HG03064 (cell line): ENCODE data around the gene TIMM23.
"Not testable (repeated sequence)": the region's sequence is repeated elsewhere in the genome, so short reads cannot be mapped to it uniquely, and the experiment has no call there.

ENCODE experiments used
- ATAC-seq: cut with Tn5 transposase; IDR thresholded peaks from one replicate; pipeline ENCODE4 v1.9.1; 2021; ENCODE audit warnings: low read depth; ENCODE audit not compliant: unreplicated experiment

TIMM23 gene, protein sequence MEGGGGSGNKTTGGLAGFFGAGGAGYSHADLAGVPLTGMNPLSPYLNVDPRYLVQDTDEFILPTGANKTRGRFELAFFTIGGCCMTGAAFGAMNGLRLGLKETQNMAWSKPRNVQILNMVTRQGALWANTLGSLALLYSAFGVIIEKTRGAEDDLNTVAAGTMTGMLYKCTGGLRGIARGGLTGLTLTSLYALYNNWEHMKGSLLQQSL

GRCh38 chr10:45972106-45972812 lies at the start of gene TIMM23:
Gene TIMM23 (plus strand): TSS chr10:45972489. CDS start chr10:45972625, 136 bp downstream.
- peak; percentile 75 for ATAC-seq

DNA sequence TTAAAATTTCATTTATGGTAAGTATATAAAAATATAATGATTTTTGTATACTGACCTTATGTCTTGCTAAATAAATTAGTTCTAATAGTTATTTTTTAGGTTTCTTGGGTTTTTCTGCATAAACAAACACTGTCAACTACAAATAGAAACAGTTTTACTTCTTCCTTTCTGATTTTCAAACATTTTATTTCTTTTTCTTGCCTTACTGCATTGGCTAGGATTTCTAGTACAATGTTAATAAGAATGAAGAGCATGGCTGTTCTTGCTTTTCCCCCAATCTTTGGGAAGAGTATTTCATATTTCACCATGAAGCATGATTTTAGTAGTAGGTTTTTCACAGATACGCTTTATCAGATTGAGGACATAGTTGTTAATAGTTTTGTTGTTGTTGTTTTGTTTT lies 45.5 kb upstream of the TIMM23 start:
- not testable (repeated sequence) for ATAC-seq

- ATAC-seq: not testable (repeated sequence)
These were observed 41.0 kb upstream of the TIMM23 start for GRCh38 chr10:45931305-45931704.

DNA sequence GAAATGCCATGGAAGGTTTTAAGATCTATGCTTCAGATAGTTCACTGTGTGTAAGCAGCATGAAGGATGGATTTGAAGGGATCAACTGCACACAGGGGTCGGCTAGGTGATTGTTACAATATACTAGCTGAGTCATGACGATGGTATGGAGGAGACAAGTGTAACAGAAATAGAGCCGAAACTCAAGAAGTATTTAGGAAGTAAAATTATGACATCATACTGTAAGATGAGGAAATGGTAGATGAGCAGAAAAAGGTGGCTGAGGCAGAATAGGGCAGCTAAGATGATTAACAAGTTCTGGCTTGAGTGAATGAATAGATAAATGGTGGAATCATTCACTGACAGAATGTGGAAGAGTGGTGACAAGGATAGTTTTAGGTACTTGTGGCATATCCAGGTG lies 37.5 kb upstream of the TIMM23 start:
- not testable (repeated sequence) for ATAC-seq

- ATAC-seq: not testable (repeated sequence)
These were observed 33.1 kb upstream of the TIMM23 start for GRCh38 chr10:45939176-45939697.

DNA sequence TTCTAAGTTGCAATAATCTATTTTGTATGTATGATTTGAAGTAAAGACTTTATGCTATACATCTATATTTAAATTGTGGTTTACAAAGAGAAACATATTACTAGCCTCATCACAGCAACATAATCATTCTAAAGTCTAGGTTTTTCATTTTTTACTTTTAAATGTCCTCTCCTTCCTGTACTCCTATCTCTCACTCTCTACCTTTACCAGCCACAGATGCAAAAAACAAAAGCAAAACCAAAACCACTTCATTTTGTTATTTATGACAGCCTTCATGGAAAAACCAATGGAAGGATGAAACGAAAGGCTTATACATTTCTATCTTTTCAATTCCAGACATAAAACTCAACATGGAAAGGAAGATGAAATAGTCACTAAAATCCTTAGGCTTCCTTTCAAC lies 31.1 kb upstream of the TIMM23 start:
- ATAC-seq: not testable (repeated sequence)

DNA sequence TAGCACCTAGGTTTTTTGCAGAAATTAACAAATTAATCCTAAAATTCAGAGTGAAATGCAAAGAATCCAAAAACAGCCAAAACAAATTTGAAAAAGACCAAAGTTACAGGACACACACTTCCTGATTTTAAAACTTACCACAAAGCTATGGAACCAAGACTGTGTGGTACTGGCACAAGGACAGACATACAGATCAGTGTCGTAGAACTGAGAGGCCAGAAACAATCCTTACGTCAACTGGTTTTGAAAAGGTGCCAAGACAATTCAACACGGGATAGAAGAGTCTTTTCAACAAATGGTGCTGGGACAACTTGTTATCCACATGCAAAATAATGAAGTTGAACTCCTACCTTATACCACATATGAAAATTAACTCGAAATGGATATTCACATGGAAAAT lies 26.8 kb upstream of the TIMM23 start:
- ATAC-seq: not testable (repeated sequence)

DNA sequence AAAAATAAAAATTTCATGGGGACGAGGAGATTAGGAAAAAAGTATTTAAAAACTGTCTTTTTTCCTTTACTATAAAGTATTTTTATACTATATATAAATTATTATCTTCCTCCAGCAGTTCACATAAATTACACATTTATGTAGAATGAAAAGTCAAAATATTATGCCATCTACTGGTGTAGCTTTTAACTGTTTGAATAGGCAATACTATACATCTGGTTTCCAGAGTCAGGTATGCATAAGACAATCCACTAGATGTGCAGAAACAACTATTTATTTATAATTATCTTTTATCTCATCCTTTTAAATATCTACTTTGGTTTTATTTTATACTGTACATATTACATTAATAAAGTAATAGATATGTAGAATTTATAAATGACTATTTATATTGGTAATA lies 24.9 kb upstream of the TIMM23 start:
- not testable (repeated sequence) for ATAC-seq

DNA sequence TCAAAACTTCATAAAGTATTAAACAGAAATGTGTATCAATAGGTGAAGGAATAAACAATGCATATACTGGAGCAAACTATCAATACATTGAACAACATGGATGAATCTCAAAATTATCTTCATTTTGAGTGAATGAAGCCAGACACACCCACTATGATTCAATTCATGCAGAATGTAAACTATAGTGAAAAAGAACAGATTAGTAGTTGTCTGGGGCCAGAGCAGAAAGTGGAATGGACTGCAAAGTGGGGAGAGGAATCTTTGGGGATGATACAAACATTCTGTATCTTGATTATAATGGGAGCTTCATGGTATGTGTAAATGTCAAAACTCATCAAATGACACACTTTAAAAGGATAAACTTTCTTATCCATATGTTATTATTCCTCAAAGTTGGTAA lies 23.5 kb upstream of the TIMM23 start:
- ATAC-seq: not testable (repeated sequence)

GRCh38 chr10:45954367-45954766 lies 17.9 kb upstream of the TIMM23 start:
- ATAC-seq: not testable (repeated sequence)

DNA sequence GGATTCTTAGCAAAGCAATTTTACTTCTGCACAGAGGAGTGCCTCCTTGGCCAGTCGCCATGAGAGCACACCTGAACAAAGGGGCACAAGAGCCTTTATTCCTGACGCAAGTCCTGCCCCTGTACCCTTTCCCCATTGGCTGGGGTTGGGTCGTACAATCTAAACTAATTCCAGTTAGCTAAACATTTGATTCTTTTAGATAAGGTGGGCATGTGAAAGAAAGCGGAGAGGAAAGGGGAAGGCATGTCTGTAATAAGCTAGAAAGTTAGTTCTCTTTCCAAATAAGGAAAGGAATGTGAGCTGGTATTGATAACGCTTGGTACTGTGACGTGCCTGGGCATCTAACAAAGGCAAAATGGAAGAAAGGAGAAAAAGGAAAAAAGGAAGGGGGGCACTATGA lies 15.7 kb upstream of the TIMM23 start:
- not testable (repeated sequence) for ATAC-seq

GRCh38 chr10:45957928-45958327 lies 14.4 kb upstream of the TIMM23 start:
- ATAC-seq: not testable (repeated sequence)

GRCh38 chr10:45962686-45963452 lies 9.4 kb upstream of the TIMM23 start:
- ATAC-seq: not testable (repeated sequence)

- not testable (repeated sequence) for ATAC-seq
These were observed 1.3 kb upstream of the TIMM23 start for GRCh38 chr10:45971019-45971418.

DNA sequence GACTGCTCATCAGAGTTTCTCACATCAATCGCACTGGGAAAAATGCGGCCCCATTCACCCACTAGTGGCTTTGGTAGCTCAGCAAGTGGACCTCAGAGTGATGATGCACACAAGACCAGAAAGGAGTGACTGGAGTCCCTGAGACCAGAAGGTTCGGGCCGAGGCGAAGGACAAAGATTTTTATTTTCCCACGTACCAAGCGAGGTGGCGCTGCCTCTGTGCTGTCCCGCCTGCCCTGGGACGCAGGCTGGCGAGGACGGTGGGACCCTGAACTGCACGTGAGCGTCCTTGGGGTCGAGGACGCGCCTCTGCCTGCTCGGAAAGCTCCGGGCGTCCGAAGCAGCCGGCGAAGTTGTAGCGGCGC lies 565 bp upstream of the TIMM23 start:
- ATAC-seq: peak; percentile 14

DNA sequence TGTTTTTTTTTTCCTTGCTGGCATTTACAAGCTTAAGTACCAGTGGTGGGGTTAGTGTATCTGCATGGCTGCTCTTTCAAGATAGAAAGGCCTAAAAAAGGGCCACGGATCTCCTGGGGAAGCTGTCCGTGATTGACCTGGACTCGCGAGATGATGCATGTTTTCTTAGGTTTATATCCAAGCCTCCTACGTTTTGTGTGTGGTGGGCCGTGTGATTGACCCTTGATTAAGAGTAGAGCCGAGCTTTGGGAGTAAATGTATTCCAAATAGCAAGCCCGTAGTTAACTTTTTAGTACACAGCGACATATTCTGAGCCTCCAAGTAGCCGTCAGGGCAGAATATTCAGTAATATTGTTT lies 502 bp downstream of the TIMM23 start:
- peak; percentile 21 for ATAC-seq

DNA sequence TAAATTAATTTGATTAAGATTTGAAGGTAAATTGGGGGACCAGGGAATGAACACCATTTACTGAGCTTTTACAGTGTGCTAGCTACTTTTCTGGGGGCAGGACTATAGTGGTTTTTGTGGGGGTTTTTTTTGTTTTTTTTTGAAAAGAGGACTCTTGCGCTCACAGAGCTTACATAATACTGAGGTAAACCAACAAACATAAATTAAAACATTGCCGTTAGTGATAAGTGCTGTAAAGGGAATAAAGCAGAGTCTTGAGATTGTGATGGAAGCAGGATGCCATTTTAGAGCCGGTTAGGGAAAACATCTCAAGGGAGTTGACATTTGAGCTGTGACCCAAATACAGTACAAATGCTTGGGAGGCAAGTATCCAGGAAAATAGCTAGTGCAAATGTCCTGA lies 1.8 kb downstream of the TIMM23 start:
- not testable (repeated sequence) for ATAC-seq

DNA sequence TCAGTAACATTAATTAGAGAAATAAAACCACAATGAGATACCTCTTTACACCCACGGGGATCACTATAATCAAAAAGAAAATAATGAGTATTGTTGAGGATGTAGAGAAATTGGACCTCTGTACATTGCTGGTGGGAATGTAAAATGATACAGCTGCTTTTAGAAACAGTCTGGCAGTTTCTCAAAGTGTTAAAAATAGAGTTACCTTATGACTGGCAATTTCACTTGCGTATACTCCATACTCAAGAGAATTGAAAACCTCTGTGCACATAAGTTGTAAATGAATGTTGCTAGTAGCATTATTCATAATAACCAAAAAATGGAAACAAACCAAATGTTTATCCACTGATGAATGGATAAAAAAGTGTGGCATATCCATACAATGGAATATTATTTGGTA lies 6.3 kb downstream of the TIMM23 start:
- ATAC-seq: peak; percentile 77

DNA sequence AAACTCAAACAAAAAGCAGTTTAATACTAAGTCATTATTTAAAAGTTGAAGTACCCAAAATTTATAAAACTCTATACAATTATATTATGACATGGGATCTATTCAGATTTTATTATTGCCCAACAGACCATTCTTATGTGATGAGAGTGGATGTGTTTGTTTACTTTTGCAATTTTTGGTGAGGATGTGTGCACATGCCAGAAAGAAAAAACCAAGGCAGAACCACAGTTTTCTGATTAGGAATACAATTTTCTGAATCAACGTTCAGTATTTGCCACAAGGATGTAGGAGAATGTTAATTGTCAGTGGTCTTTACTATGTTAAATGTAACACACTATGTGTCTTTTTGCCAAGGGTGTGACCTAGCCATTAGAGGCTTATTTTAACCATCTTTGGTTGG lies 9.1 kb downstream of the TIMM23 start:
- ATAC-seq: not testable (repeated sequence)

DNA sequence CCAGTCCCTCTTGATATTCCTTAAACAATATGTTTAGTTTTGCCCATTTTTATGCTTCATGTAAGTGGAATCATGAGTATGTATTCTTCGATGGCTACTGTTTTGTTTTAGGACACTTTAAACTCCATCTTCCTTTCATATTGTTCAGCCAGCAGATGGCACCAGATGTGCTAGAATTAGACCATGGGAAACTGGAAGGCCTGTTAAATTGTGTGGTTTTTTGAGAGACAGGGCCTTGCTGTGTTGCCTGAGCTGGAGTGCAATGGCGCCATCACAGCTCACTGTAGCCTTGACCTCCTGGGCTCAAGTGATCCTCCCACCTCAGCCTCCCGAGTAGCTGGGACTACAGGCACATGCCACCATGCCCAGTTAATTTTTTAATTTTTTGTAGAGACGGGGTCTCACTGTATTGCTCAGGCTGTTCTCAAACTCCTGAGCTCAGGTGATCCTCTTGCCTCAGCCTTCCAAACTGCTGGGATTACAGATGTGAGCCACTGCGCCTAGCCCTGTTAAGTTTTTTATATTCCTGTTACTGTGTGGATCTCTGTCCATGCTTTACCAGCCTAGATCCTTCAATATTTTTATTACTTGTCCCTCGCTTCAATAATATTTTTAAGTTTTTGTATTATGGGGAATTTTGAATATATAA lies 11.4 kb downstream of the TIMM23 start:
- not testable (repeated sequence) for ATAC-seq

DNA sequence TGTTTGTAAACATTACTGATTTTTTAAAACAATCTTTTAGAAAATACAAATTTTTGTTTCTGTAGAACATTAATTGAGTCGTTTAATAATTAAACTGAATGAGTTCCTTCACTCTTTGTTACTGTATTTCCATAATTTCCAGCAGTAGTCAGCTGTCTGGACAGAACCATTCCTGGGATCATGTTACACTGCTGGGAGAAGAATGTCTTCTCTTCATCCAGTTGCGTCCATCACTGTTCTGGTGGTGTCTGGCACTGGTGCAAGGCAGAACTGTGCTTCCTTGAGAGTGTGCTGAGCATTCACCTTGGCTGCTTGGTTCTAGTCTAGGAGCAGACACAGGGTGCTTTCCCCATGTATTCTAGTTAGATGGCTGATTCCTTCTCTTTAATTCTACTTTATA lies 12.2 kb downstream of the TIMM23 start:
- not testable (repeated sequence) for ATAC-seq
